K562 (cell line): ENCODE data around the gene ZDHHC18. TPM values are rescaled to one million over a fixed set of nuclear protein-coding genes. Genes with fewer than 3 reads are reported as not detected.

Experiments used
- E2F3 ChIP-seq: fragments of 250-450 bp; sonication (Bioruptor Pico); IDR thresholded peaks from 2 replicates; pipeline ENCODE4 v1.4.0; 2020; ENCODE audit warnings: mild to moderate bottlenecking
- HDAC1 ChIP-seq, 2 experiments: fragments of 450-650 bp; IDR thresholded peaks; 2 replicates each; pipeline ENCODE4 v1.6.1; 2016 to 2017; ENCODE audit warnings: inconsistent platforms in 1 of 2, mild to moderate bottlenecking in 1 of 2, moderate library complexity in 1 of 2
- HDAC2 ChIP-seq: fragments of 450-650 bp; IDR thresholded peaks from 2 replicates; pipeline ENCODE4 v1.6.1; 2016; ENCODE audit warnings: mild to moderate bottlenecking
- MGA ChIP-seq: fragments of 450-650 bp; IDR thresholded peaks from 2 replicates; pipeline ENCODE4 v1.6.1; 2016; ENCODE audit warnings: mild to moderate bottlenecking, moderate library complexity
- SRF ChIP-seq, 2 experiments: fragments of 250-450, 450-650 bp in 1 of 2; sonication (Bioruptor Pico) in 1 of 2; sonication (generic) in 1 of 2; formaldehyde crosslinking; IDR thresholded peaks; 2 replicates each; pipeline versions ENCODE4 v1.5.0 to v1.5.1; 2020 to 2022; ENCODE audit warnings: mild to moderate bottlenecking in 1 of 2, missing genetic modification reagents in 1 of 2
- ZNF445 ChIP-seq: fragments of 250-450 bp; sonication (Bioruptor Pico); IDR thresholded peaks from 2 replicates; pipeline ENCODE4 v1.4.0; 2020; ENCODE audit warnings: low read depth, mild to moderate bottlenecking, moderate library complexity
- ZNF551 ChIP-seq: fragments of 250-450 bp; sonication (Bioruptor Pico); IDR thresholded peaks from 2 replicates; pipeline ENCODE4 v1.5.0; 2021; ENCODE audit warnings: mild to moderate bottlenecking, moderate library complexity
- polyA plus RNA-seq, 8 experiments: library from polyadenylated mRNA; depleted of rRNA in 4 of 8; stranded (reverse) in 5 of 8; unstranded in 3 of 8; fragments of >200 nt; fragmentation: Nextera tagmentation in 2 of 8; fragmentation: Illumina TruSeq in 1 of 8; extraction: Ambion mirVana in 2 of 8; extraction: Trizol in 1 of 8; gene quantifications; 2 replicates each; pipeline versions ENCODE4 v1.2.1 to v1.2.3, GENCODE V29; 2011 to 2014; ENCODE audit warnings: inconsistent platforms in 1 of 8, missing spikeins in 1 of 8
- total RNA-seq, 7 experiments: library from RNA; depleted of rRNA in 6 of 7; stranded (reverse); fragments of >200 nt in 6 of 7; fragmentation: Illumina TruSeq in 2 of 7; extraction: Trizol in 2 of 7; gene quantifications; 2 replicates each; pipeline versions ENCODE4 v1.2.1 to v1.2.3, GENCODE V29; 2011 to 2021; ENCODE audit warnings: low replicate concordance in 1 of 7
- TF ChIP-seq, protein P1 (sequence below): fragments of 450-650 bp; IDR thresholded peaks from 2 replicates; pipeline ENCODE4 v1.6.1; 2016; ENCODE audit warnings: mild to moderate bottlenecking
- TF ChIP-seq, protein P2 (sequence below): sonication (generic); formaldehyde crosslinking; IDR thresholded peaks from 2 replicates; pipeline ENCODE4 v1.8.0; 2022; ENCODE audit warnings: mild to moderate bottlenecking, missing genetic modification reagents, borderline replicate concordance
- TF ChIP-seq, protein P3 (sequence below): fragments of 450-650 bp; IDR thresholded peaks from one replicate; pipeline ENCODE4 v1.6.1; 2018; ENCODE audit warnings: mild to moderate bottlenecking, moderate library complexity; ENCODE audit not compliant: partially characterized antibody

ZDHHC18 gene
- total and polyA plus RNA-seq, 9 of the 15 experiments (the other 6 are each of a cell fraction or from before 2014, with no cell fraction given) = 0.42 to 35.6 (median 15.8) TPM

DNA sequence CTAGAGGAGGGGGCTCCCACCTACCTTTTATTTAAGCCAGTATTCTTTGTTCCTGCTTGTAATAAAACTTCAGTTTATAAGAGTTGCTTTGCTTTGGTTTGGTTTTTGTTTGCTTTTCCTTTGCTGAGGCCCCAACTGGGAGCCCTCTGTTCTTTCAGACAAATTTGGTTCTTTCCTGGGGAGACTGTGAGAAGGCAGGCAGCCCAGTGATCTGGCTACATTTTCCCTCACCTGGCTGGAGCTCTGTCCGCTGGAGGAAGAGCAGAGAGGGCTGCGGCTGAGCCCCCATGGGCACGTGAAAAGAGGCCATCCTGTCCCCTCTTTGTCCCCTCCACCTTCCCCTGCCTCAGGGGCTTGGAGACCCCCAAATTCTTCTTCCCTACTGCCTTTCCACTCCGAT is 29.1 kb downstream of the ZDHHC18 start (continued):
- TF ChIP-seq MGA = no peak
- TF ChIP-seq, protein P1, sequence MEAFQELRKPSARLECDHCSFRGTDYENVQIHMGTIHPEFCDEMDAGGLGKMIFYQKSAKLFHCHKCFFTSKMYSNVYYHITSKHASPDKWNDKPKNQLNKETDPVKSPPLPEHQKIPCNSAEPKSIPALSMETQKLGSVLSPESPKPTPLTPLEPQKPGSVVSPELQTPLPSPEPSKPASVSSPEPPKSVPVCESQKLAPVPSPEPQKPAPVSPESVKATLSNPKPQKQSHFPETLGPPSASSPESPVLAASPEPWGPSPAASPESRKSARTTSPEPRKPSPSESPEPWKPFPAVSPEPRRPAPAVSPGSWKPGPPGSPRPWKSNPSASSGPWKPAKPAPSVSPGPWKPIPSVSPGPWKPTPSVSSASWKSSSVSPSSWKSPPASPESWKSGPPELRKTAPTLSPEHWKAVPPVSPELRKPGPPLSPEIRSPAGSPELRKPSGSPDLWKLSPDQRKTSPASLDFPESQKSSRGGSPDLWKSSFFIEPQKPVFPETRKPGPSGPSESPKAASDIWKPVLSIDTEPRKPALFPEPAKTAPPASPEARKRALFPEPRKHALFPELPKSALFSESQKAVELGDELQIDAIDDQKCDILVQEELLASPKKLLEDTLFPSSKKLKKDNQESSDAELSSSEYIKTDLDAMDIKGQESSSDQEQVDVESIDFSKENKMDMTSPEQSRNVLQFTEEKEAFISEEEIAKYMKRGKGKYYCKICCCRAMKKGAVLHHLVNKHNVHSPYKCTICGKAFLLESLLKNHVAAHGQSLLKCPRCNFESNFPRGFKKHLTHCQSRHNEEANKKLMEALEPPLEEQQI = no peak
- TF ChIP-seq E2F3 (CRISPR knock-in tag) = no peak
- TF ChIP-seq, protein P2, sequence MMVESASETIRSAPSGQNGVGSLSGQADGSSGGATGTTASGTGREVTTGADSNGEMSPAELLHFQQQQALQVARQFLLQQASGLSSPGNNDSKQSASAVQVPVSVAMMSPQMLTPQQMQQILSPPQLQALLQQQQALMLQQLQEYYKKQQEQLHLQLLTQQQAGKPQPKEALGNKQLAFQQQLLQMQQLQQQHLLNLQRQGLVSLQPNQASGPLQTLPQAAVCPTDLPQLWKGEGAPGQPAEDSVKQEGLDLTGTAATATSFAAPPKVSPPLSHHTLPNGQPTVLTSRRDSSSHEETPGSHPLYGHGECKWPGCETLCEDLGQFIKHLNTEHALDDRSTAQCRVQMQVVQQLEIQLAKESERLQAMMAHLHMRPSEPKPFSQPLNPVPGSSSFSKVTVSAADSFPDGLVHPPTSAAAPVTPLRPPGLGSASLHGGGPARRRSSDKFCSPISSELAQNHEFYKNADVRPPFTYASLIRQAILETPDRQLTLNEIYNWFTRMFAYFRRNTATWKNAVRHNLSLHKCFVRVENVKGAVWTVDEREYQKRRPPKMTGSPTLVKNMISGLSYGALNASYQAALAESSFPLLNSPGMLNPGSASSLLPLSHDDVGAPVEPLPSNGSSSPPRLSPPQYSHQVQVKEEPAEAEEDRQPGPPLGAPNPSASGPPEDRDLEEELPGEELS (CRISPR knock-in tag) = no peak
- no peak for TF ChIP-seq ZNF445 (CRISPR knock-in tag)
- TF ChIP-seq SRF (CRISPR knock-in tag; IDR thresholded peaks at IDR 0.05) = no peak
- no peak for TF ChIP-seq ZNF551 (CRISPR knock-in tag)
- TF ChIP-seq, protein P3, sequence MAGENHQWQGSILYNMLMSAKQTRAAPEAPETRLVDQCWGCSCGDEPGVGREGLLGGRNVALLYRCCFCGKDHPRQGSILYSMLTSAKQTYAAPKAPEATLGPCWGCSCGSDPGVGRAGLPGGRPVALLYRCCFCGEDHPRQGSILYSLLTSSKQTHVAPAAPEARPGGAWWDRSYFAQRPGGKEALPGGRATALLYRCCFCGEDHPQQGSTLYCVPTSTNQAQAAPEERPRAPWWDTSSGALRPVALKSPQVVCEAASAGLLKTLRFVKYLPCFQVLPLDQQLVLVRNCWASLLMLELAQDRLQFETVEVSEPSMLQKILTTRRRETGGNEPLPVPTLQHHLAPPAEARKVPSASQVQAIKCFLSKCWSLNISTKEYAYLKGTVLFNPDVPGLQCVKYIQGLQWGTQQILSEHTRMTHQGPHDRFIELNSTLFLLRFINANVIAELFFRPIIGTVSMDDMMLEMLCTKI = no peak
- TF ChIP-seq HDAC1 (IDR thresholded peaks at IDR 0.05) = no peak
- no peak for TF ChIP-seq HDAC2
- TF ChIP-seq, all 486 proteins: peak for 0
